ENCODE measurements around the gene COL6A2.

GRCh38 chr21:46149205-46149901 lies 51.4 kb downstream of the COL6A2 start:
- TF ChIP-seq CTCF (IDR thresholded peaks at IDR 0.05; ENCODE audit: low read depth, low read length, poor library complexity, severe bottlenecking) (no peak), EZH2phosphoT487 (IDR thresholded peaks at IDR 0.05; ENCODE audit: borderline replicate concordance, low read length) (no peak)

Data from DOHH2 (cell line).